Kidney (tissue), 14 donors: ENCODE results near the gene C7orf57. TPM values are rescaled to one million over a fixed set of nuclear protein-coding genes. Genes with fewer than 3 reads are reported as not detected.

ENCODE experiments used
- DNase-seq, 5 donors: peaks; one replicate each; pipeline ENCODE4 v3.0.0-alpha.2; 2013 to 2020
- FAIRE-seq: peaks from 2 replicates; lab custom pipeline; 2012; peaks lifted over from hg19 to GRCh38; lab: Jason Lieb, UNC
- H3K27ac ChIP-seq, 2 donors: one replicate each; pipeline ENCODE4 v1.7.0; 2013; ENCODE audit warnings: low read depth in 2 of 2, low read length in 2 of 2, inconsistent platforms in 1 of 2
- H3K27me3 ChIP-seq: one replicate; pipeline ENCODE4 v1.7.1; 2013; ENCODE audit warnings: low read length, inconsistent platforms; ENCODE audit not compliant: control insufficient read depth, insufficient read depth
- H3K36me3 ChIP-seq, 3 donors: one replicate each; pipeline versions ENCODE4 v1.7.0 to v1.7.1; 2013; ENCODE audit warnings: low read length in 3 of 3, control low read depth in 1 of 3, inconsistent platforms in 1 of 3; ENCODE audit not compliant: insufficient read depth in 3 of 3, control insufficient read depth in 2 of 3
- H3K4me1 ChIP-seq, 3 donors: one replicate each; pipeline versions ENCODE4 v1.7.0 to v1.7.1; 2013; ENCODE audit warnings: low read length in 3 of 3, inconsistent platforms in 1 of 3, low read depth in 1 of 3; ENCODE audit not compliant: control insufficient read depth in 2 of 3, insufficient read depth in 2 of 3
- H3K4me3 ChIP-seq, 3 donors: one replicate each; pipeline versions ENCODE4 v1.7.0 to v1.8.1; 2013; ENCODE audit warnings: low read length in 3 of 3, control low read depth in 1 of 3, inconsistent platforms in 1 of 3
- H3K9ac ChIP-seq, 3 donors: one replicate each; pipeline versions ENCODE4 v1.7.0 to v1.7.1; 2013; ENCODE audit warnings: low read length in 3 of 3, control low read depth in 1 of 3, inconsistent platforms in 1 of 3
- H3K9me3 ChIP-seq, 3 donors: one replicate each; pipeline versions ENCODE4 v1.7.0 to v1.7.1; 2013; ENCODE audit warnings: low read length in 3 of 3, control low read depth in 1 of 3, inconsistent platforms in 1 of 3; ENCODE audit not compliant: control insufficient read depth in 2 of 3, insufficient read depth in 1 of 3
- CTCF ChIP-seq: IDR thresholded peaks from 3 replicates; pipeline ENCODE4 v1.5.1; 2012; ENCODE audit warnings: mild to moderate bottlenecking, moderate library complexity, borderline replicate concordance; ENCODE audit not compliant: insufficient read depth; ENCODE audit errors: extremely low read depth
- intact Hi-C: fragments of 100-400 bp; cut with DNase I; formaldehyde crosslinking; loops from one replicate; pipeline ENCODE4 v1.11.1; 2022
- polyA plus RNA-seq: library from polyadenylated mRNA; stranded (reverse); fragments of 350-450 nt; fragmentation: Illumina TruSeq; extraction: RNeasy Lipid Tissue Mini Kit (QIAGEN cat#74804); gene quantifications from one replicate; pipeline ENCODE4 v1.2.3, GENCODE V29; 2014; ENCODE audit warnings: low read depth, low replicate concordance; ENCODE audit not compliant: insufficient read depth
- total RNA-seq: library from RNA; stranded (reverse); fragmentation: NEBNext Ultra II Directional; extraction: Animal tissue kit (Norgen Biotek cat#: 25700); gene quantifications from one replicate; pipeline ENCODE4 v1.2.1, GENCODE V29; 2021
- donor health status: control.
- donor health status: control.
- donor health status: control.
- donor health status: control.
- donor health status: control.
- donor health status: DM: yes; HTN: yes; CAD: no.
- donor health status: Normal renal cell carcinoma (clear cell type).

Gene C7orf57
- total and polyA plus RNA-seq, 2 donors from 2014 or later, result 0.63 TPM; not detected in 1

DNA sequence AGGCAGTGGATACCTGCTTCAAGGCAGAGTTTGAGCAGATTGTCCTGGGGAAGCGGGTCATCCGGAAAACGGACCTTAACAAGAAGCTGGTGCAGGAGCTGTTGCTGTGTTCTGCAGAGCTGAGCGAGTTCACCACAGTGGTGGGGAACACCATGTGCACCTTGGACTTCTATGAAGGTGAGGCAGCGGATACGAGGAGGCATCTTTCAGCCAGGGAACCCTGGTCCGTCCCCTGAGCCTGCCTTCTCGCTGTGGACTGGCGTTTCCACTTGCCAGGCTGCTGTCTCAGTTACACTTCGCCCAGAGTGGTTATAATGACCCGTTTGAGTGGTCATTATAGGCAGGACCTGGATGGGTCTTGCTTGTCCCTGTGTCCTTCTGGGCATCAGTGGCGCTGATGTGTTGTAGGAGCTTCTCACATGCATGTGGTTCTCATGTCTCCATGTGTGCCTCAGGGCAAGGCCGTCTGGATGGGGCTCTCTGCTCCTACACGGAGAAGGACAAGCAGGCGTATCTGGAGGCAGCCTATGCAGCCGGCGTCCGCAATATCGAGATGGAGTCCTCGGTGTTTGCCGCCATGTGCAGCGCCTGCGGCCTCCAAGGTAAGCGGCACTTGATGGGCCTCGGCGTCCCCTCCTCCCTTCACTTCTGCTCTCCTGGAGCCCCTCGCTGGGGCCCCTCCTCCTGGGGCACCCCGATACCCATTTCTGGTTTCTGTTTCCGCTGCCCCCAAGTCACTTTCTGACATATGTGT, 71.7 kb downstream of the C7orf57 start:
- Histone ChIP-seq H3K4me1 (no peaks in the 10 kb centered on the region), H3K9me3 (no peaks in the 10 kb centered on the region), H3K4me3 (no peak overlapping the region), H3K36me3 (peaks cover 0 to 20% (median 18%) of the 10 kb centered on the region in 3 donors), H3K27ac (no peak overlapping the region), H3K9ac (no peak overlapping the region), H3K27me3 (no peaks in the 10 kb centered on the region)
- DNase-seq, result peak in 1 of 5 donors; percentile 73
- no peak for FAIRE-seq
- no peak for TF ChIP-seq CTCF
- intact Hi-C loops, result loop anchor here (10.0 kb wide), 2 partner anchors 112 to 162 kb away; partner anchors contain the start of gene PKD1L1

DNA sequence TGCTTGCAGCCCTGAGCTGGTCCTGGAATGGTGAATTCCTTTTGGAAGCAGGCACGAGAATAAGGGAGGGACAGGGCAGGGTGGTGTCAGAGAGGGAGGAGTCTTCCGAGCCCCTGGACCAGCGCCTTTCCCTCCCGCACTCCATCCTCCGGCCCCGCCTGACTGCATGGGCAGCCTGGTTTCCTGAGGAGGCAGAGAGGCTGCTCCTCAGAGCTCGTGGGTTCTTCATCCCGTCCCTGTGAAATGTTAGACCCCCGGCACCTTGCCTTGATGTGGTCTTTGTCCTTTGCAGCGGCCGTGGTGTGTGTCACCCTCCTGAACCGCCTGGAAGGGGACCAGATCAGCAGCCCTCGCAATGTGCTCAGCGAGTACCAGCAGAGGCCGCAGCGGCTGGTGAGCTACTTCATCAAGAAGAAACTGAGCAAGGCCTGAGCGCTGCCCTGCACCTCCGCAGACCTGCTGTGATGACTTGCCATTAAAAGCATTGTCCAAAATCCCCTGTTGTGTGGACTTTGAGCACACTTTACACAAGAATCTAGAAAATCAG, 72.7 kb downstream of the C7orf57 start:
- H3K27me3 ChIP-seq, result no peaks in the 10 kb centered on the region
- no peaks in the 10 kb centered on the region for H3K4me1 ChIP-seq
- H3K4me3 ChIP-seq, result no peak overlapping the region
- intact Hi-C loops, result loop anchor here (10.0 kb wide), 2 partner anchors 113 to 163 kb away; partner anchors contain the start of gene PKD1L1
- no peaks in the 10 kb centered on the region for H3K9me3 ChIP-seq
- H3K9ac ChIP-seq, result no peak overlapping the region
- FAIRE-seq (no peak), DNase-seq (peak in 1 of 5 donors; percentile 74)
- no peak overlapping the region for H3K27ac ChIP-seq
- no peak for TF ChIP-seq CTCF
- peaks cover 0 to 12% (median 11%) of the 10 kb centered on the region in 3 donors for H3K36me3 ChIP-seq

- no peak for TF ChIP-seq CTCF
- intact Hi-C loops, result loop anchor here (10.0 kb wide), 2 partner anchors 114 to 164 kb away; partner anchors contain the start of gene PKD1L1
- DNase-seq (no peak), FAIRE-seq (no peak)
- no peak overlapping the region for H3K4me3 ChIP-seq
- H3K27me3 ChIP-seq, result no peaks in the 10 kb centered on the region
- no peak overlapping the region for H3K9ac ChIP-seq
- no peaks in the 10 kb centered on the region for H3K4me1 ChIP-seq
- H3K36me3 ChIP-seq, result peaks cover 0 to 8% (median 4%) of the 10 kb centered on the region in 3 donors
- H3K27ac ChIP-seq, result no peak overlapping the region
- no peaks in the 10 kb centered on the region for H3K9me3 ChIP-seq
Observed at GRCh38 chr7:48108959-48109847, 73.9 kb downstream of the C7orf57 start.
